Left kidney (tissue), 2 donors: ENCODE results near the gene PLCL1. TPM values are rescaled to one million over a fixed set of nuclear protein-coding genes. Genes with fewer than 3 reads are reported as not detected.
"Not testable (repeated sequence)": the region's sequence is repeated elsewhere in the genome, so short reads cannot be mapped to it uniquely, and the experiment has no call there.

Experiments used
- DNase-seq: peaks from one replicate; pipeline ENCODE4 v3.0.0-alpha.2; 2013
- polyA plus RNA-seq: library from polyadenylated mRNA; unstranded; fragments of 120-200 nt; gene quantifications from one replicate; pipeline ENCODE4 v1.2.1, GENCODE V29; 2013; ENCODE audit not compliant: insufficient read length

PLCL1 gene
- polyA plus RNA-seq, 1 donor, result 16.8 TPM

GRCh38 chr2:197805715-197806633, 1.6 kb downstream of the PLCL1 start:
- no peak for DNase-seq

GRCh38 chr2:197809064-197809463, 4.7 kb downstream of the PLCL1 start:
- DNase-seq, result no peak

- no peak for DNase-seq
Measured at GRCh38 chr2:197810016-197810415, 5.6 kb downstream of the PLCL1 start.

- no peak for DNase-seq
Measured at GRCh38 chr2:197810491-197810890, 6.1 kb downstream of the PLCL1 start.

- no peak for DNase-seq
Measured at GRCh38 chr2:197813093-197813787, 8.8 kb downstream of the PLCL1 start.

GRCh38 chr2:197814526-197814925, 10.1 kb downstream of the PLCL1 start:
- DNase-seq, result no peak

- DNase-seq, result no peak
Measured at GRCh38 chr2:197821550-197822289, 17.3 kb downstream of the PLCL1 start.

- no peak for DNase-seq
Measured at GRCh38 chr2:197822333-197822732, 17.9 kb downstream of the PLCL1 start.

- no peak for DNase-seq
Measured at GRCh38 chr2:197827618-197828017, 23.2 kb downstream of the PLCL1 start.

GRCh38 chr2:197828464-197829135, 24.2 kb downstream of the PLCL1 start:
- no peak for DNase-seq

- not testable (repeated sequence) for DNase-seq
Measured at GRCh38 chr2:197834771-197835170, 30.4 kb downstream of the PLCL1 start.

GRCh38 chr2:197835293-197835692, 30.9 kb downstream of the PLCL1 start:
- no peak for DNase-seq

- DNase-seq, result no peak
Measured at GRCh38 chr2:197838036-197838435, 33.6 kb downstream of the PLCL1 start.

- no peak for DNase-seq
Measured at GRCh38 chr2:197838579-197838978, 34.2 kb downstream of the PLCL1 start.

GRCh38 chr2:197839327-197839726, 34.9 kb downstream of the PLCL1 start:
- no peak for DNase-seq

- no peak for DNase-seq
Measured at GRCh38 chr2:197839856-197840255, 35.5 kb downstream of the PLCL1 start.

- DNase-seq, result no peak
Measured at GRCh38 chr2:197846128-197846527, 41.7 kb downstream of the PLCL1 start.

- DNase-seq, result no peak
Measured at GRCh38 chr2:197846777-197847176, 42.4 kb downstream of the PLCL1 start.

GRCh38 chr2:197847651-197848401, 43.4 kb downstream of the PLCL1 start:
- no peak for DNase-seq

- DNase-seq, result no peak
Measured at GRCh38 chr2:197848602-197849001, 44.2 kb downstream of the PLCL1 start.

- DNase-seq, result no peak
Measured at GRCh38 chr2:197850882-197851450, 46.6 kb downstream of the PLCL1 start.
